Cardiac fibroblast (primary cell): ENCODE results near the gene CACNB2.

Source experiments
- DNase-seq, 2 donors: peaks; one replicate each; pipeline versions ENCODE4 v3.0.0 to v3.0.0-alpha.2; 2010; ENCODE audit warnings: low read depth in 2 of 2
- H3K4me3 ChIP-seq, 2 donors: replicated peaks in 1 of 2; 1 replicate in 1 of 2; 2 replicates in 1 of 2; pipeline ENCODE4 v1.5.1; 2011; ENCODE audit warnings: low read depth in 2 of 2, low read length in 2 of 2, mild to moderate bottlenecking in 2 of 2, moderate library complexity in 1 of 2
- CTCF ChIP-seq: IDR thresholded peaks from one replicate; pipeline ENCODE4 v1.5.1; 2011; ENCODE audit warnings: low read depth, mild to moderate bottlenecking, low read length, inconsistent platforms

Gene CACNB2

DNA sequence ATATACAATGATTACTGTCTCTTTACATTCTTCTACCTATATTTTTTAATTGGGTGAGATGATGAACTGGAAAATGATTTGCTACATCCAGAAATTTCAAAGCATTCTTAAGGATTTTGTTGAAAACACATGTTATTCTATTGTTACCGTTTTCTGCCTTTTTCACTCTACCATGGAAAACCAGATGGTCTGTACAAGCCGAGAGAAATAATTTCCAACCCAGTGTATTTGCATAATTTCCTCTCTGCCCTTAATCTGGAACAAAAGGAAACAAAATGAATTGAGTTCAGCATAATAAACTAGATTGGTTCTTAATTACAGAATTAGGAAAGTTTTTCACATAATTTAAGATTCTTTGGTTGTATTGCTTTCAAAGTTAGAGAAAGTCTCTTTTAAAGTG is 211.2 kb downstream of the CACNB2 start:
- H3K4me3 ChIP-seq: no peak overlapping the region
- no peak for TF ChIP-seq CTCF
- no peak for DNase-seq

GRCh38 chr10:18352175-18352574 is 212.0 kb downstream of the CACNB2 start:
- H3K4me3 ChIP-seq: no peak overlapping the region
- no peak for DNase-seq
- no peak for TF ChIP-seq CTCF

DNA sequence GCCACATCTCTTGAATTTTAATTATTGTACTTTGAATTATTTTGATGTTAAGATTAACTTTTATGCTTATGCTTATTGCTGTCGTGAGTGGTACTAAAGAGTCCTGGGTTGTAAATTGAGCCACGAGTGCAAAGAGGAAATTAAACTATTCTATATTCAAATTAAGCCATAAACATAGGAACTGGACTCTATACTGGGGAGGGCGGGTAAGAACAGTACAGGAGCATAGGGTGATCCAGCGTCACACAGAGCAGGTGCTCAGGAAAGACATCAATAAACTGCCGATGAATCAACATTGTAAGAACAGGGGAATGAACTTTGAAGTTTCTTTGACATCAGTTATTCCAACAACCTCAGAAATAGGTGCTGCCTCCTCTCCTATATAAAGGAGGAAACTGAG is 219.6 kb downstream of the CACNB2 start:
- H3K4me3 ChIP-seq: no peak overlapping the region
- TF ChIP-seq CTCF: no peak
- DNase-seq: no peak

DNA sequence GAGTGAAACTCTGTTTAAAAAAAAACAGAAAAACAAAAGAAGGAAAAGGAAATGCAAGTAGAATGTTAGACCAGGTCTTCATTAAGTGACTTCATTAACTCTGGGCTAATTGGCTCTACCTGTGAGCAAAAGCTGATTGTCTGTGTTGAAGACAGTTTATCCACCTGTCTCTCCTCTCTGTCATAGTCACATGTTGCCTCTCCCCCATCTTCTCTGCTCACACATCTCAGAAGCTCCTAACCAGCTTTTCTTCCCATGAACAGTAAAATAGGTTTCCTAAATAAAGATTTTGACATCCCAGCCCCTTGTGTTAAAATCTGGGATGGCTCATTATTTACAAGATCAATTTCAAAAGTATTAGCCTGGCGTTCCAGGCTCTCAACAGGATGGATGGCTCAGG is 222.7 kb downstream of the CACNB2 start:
- TF ChIP-seq CTCF: no peak
- DNase-seq: no peak
- no peak overlapping the region for H3K4me3 ChIP-seq

GRCh38 chr10:18364987-18365775 is 225.0 kb downstream of the CACNB2 start:
- DNase-seq: no peak
- H3K4me3 ChIP-seq: no peak overlapping the region
- TF ChIP-seq CTCF: no peak

- no peak overlapping the region for H3K4me3 ChIP-seq
- no peak for DNase-seq
- TF ChIP-seq CTCF: no peak
These were observed 227.6 kb downstream of the CACNB2 start for GRCh38 chr10:18367840-18368239.

- TF ChIP-seq CTCF: no peak
- H3K4me3 ChIP-seq: no peak overlapping the region
- peak in 1 of 2 donors; percentile 12 for DNase-seq
These were observed 228.0 kb downstream of the CACNB2 start for GRCh38 chr10:18368273-18368672.
